ENCODE results near the gene RAD51B.

Gene RAD51B

GRCh38 chr14:68375376-68375775 is 555.8 kb downstream of the RAD51B start:
- DNase-seq (ENCODE audit: low read depth) = no peak
- no peak for TF ChIP-seq CTCF (IDR thresholded peaks at IDR 0.05; ENCODE audit: low read depth, low read length, missing control alignments)
- H3K4me3 ChIP-seq (ENCODE audit: low read depth, low read length) = no peak overlapping the region

DNA sequence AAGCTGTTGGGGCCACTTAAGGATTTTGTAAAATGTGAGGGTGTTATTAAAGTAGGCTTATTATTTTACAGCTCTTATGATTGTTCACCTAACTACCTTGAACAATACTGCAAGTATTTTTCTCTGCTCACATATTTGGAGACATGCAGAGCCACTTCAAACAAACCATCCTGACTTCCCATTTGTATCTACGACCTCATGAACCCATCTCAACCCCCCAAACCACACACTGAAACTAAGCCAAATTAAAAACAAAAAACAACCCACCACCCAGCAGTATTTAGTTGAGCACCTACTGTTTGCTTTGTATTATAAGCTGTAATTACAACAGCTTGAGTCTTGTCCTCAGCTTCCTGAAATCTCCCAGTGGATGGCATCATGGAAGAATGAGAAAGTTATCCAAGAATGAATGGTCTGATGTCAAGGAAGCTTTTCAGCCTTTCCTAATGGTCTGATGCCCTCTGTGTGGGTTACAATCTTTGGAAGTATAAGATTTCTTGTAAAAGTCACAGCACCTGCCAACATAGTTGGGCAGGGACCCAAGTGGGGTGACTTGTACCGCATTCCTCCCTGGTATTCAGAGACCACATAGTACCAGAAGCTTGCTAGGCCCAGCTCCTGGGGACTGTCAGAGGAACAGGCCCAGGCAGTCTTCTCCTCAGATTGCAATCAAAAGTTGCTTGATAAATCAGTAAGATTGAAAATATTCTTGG is 556.6 kb downstream of the RAD51B start:
- TF ChIP-seq CTCF (IDR thresholded peaks at IDR 0.05; ENCODE audit: low read depth, low read length, missing control alignments) = no peak
- DNase-seq (ENCODE audit: low read depth) = no peak
- no peak overlapping the region for H3K4me3 ChIP-seq (ENCODE audit: low read depth, low read length)

DNA sequence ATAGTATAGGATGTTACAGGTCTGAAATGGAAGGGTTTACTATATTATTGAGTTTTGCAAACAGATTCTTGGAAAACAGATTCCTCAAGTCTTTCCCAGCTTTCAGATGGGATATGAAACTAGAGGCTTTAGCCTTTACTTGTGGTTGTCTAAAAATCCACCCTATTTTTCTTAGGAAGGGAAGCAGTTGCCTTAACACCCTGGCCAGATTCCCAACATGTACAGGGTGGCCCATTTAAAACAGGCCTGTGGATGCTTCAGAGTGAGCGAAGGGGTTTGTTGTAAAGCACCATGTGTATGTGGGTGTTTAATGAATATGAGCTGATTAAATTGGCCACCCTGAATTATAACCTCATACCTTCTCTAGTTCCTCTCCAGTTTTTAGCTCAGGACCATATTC is 557.4 kb downstream of the RAD51B start:
- TF ChIP-seq CTCF (IDR thresholded peaks at IDR 0.05; ENCODE audit: low read depth, low read length, missing control alignments) = no peak
- no peak overlapping the region for H3K4me3 ChIP-seq (ENCODE audit: low read depth, low read length)
- no peak for DNase-seq (ENCODE audit: low read depth)

DNA sequence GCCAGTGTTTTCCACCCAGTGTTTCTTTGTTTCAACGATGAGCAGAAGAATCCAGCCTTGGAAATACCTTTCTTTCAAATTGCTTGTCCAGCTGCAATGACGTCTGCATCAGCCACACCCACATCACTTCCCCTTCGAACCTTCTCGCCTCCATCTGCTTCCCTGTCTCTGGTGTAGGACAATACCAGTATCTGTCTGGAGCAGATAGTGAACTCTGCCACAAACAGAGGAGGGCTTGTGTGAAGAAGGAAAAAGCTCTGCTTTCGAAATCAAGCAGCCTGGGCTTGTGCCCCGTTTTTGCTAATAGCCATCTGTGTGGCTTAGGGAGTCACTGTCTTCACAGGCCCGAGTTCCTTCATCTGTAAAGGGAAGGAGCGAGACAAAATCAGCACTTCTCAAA is 557.9 kb downstream of the RAD51B start:
- no peak for DNase-seq (ENCODE audit: low read depth)
- H3K4me3 ChIP-seq (ENCODE audit: low read depth, low read length) = no peak overlapping the region
- no peak for TF ChIP-seq CTCF (IDR thresholded peaks at IDR 0.05; ENCODE audit: low read depth, low read length, missing control alignments)

- no peak overlapping the region for H3K4me3 ChIP-seq (ENCODE audit: low read depth, low read length)
- DNase-seq (ENCODE audit: low read depth) = no peak
- TF ChIP-seq CTCF (IDR thresholded peaks at IDR 0.05; ENCODE audit: low read depth, low read length, missing control alignments) = no peak
Observed at GRCh38 chr14:68379510-68380328, 560.1 kb downstream of the RAD51B start.

GRCh38 chr14:68380329-68380741 is 560.8 kb downstream of the RAD51B start:
- no peak overlapping the region for H3K4me3 ChIP-seq (ENCODE audit: low read depth, low read length)
- no peak for DNase-seq (ENCODE audit: low read depth)
- no peak for TF ChIP-seq CTCF (IDR thresholded peaks at IDR 0.05; ENCODE audit: low read depth, low read length, missing control alignments)
